ENCODE results near the gene DTWD2.

DTWD2 gene

DNA sequence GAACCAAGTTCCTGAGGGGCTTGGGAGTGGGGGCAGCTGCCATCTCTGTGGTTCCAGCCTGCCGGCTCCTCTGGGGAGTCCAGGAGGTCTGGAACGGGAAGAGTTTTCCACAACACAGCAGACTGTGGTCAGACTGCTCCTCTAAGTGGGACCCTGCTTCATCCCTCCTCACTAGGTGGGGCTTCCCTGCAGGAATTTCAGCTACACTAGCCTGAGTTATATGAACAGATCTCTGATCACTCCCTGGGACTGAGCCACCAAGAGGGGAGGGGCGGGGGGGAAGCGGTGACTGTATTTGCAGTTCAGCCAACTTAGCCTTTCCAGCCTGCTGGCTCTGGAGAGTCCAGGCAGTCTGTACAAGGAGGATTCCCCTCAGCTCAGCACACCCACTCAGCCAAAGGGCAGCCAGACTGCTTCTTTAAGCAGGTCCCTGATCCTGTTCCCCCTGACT, 19.4 kb downstream of the DTWD2 start:
- H3K27me3 ChIP-seq (ENCODE audit: insufficient read depth, low read length): no peaks in the 10 kb centered on the region
- H3K4me2 ChIP-seq (ENCODE audit: low read length): no peak overlapping the region
- no peaks in the 10 kb centered on the region for H3K9me2 ChIP-seq (ENCODE audit: low read depth, low read length)
- no peaks in the 10 kb centered on the region for H3K36me3 ChIP-seq (ENCODE audit: insufficient read depth, low read length)
- TF ChIP-seq, protein P1, sequence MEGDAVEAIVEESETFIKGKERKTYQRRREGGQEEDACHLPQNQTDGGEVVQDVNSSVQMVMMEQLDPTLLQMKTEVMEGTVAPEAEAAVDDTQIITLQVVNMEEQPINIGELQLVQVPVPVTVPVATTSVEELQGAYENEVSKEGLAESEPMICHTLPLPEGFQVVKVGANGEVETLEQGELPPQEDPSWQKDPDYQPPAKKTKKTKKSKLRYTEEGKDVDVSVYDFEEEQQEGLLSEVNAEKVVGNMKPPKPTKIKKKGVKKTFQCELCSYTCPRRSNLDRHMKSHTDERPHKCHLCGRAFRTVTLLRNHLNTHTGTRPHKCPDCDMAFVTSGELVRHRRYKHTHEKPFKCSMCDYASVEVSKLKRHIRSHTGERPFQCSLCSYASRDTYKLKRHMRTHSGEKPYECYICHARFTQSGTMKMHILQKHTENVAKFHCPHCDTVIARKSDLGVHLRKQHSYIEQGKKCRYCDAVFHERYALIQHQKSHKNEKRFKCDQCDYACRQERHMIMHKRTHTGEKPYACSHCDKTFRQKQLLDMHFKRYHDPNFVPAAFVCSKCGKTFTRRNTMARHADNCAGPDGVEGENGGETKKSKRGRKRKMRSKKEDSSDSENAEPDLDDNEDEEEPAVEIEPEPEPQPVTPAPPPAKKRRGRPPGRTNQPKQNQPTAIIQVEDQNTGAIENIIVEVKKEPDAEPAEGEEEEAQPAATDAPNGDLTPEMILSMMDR (IDR thresholded peaks at IDR 0.05; ENCODE audit: low read length): no peak
- no peak for TF ChIP-seq EZH2 (IDR thresholded peaks at IDR 0.05; ENCODE audit: borderline replicate concordance, low read length)
- no peaks in the 10 kb centered on the region for H4K20me1 ChIP-seq (ENCODE audit: insufficient read depth, low read length)
- H3K9ac ChIP-seq (ENCODE audit: low read length): no peak overlapping the region
- no peaks in the 10 kb centered on the region for H3F3A ChIP-seq (ENCODE audit: insufficient read depth, low read length)
- no peak overlapping the region for H3K27ac ChIP-seq (ENCODE audit: low read depth, low read length, poor library complexity, severe bottlenecking)
- H3K79me2 ChIP-seq (ENCODE audit: insufficient read depth, low read length): no peaks in the 10 kb centered on the region
- no peaks in the 10 kb centered on the region for H3K9me3 ChIP-seq (ENCODE audit: low read length)
- no peak overlapping the region for H2AFZ ChIP-seq (ENCODE audit: low read length)
- no peaks in the 10 kb centered on the region for H3K4me1 ChIP-seq (ENCODE audit: insufficient read depth, low read length, severe bottlenecking)
- H3K4me3 ChIP-seq (ENCODE audit: low read depth, low read length, poor library complexity, severe bottlenecking): no peak overlapping the region

DNA sequence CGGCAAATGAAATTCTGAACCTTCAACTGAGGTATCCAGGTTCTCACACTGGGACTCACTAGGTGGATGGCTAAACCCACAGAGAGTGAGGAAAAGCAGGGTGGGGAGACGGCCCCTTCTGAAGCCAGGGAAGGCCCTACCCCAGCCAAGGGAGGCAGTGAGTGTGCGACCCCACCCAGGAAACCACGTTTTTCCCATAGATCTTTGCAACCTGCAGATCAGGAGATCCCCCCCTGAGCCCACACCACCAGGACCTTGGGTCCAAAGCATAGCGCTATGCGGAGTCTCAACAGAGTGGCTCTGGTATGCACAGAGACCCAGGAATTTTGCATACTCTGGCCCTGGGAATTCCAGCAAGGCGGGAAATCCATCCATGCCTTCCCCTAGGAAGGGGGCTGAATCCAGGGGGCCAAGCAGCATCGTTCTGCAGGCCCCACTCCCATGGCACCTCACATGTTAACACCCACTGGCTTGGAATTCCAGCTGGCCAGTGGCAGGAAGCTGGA, 19.9 kb downstream of the DTWD2 start:
- Histone ChIP-seq H3K9ac (ENCODE audit: low read length) (no peak overlapping the region), H3K27me3 (ENCODE audit: insufficient read depth, low read length) (no peaks in the 10 kb centered on the region), H3K9me3 (ENCODE audit: low read length) (no peaks in the 10 kb centered on the region), H3K4me3 (ENCODE audit: low read depth, low read length, poor library complexity, severe bottlenecking) (no peak overlapping the region), H3K9me2 (ENCODE audit: low read depth, low read length) (no peaks in the 10 kb centered on the region), H4K20me1 (ENCODE audit: insufficient read depth, low read length) (no peaks in the 10 kb centered on the region), H3F3A (ENCODE audit: insufficient read depth, low read length) (no peaks in the 10 kb centered on the region), H3K4me2 (ENCODE audit: low read length) (no peak overlapping the region), H2AFZ (ENCODE audit: low read length) (no peak overlapping the region), H3K4me1 (ENCODE audit: insufficient read depth, low read length, severe bottlenecking) (no peaks in the 10 kb centered on the region), H3K27ac (ENCODE audit: low read depth, low read length, poor library complexity, severe bottlenecking) (no peak overlapping the region), H3K79me2 (ENCODE audit: insufficient read depth, low read length) (no peaks in the 10 kb centered on the region), H3K36me3 (ENCODE audit: insufficient read depth, low read length) (no peaks in the 10 kb centered on the region)
- no peak for TF ChIP-seq EZH2 (IDR thresholded peaks at IDR 0.05; ENCODE audit: borderline replicate concordance, low read length)
- TF ChIP-seq, protein P1 (IDR thresholded peaks at IDR 0.05; ENCODE audit: low read length): no peak

DNA sequence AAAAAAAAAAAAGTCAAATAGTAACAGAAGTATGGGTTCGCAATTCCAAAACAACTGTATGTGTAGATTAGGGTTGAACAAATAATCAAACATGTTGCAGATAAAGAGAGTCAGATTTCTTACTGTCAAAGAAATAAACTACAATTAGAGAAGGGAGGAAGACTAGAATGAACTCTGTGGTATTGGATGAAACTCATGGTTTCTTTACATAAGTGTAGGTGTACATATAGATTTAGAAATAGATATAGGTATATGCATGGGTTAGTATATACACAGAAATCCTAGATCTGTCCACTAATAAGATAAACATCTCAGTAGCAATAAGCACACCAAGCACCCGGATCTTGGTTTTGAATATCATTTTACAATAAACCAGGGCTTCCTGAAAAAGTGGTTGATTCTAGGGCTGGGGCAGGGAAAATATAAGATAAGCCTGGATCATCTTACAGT, 21.3 kb downstream of the DTWD2 start:
- Histone ChIP-seq H3K4me3 (ENCODE audit: low read depth, low read length, poor library complexity, severe bottlenecking) (no peak overlapping the region), H3K79me2 (ENCODE audit: insufficient read depth, low read length) (no peaks in the 10 kb centered on the region), H3F3A (ENCODE audit: insufficient read depth, low read length) (no peaks in the 10 kb centered on the region), H3K4me1 (ENCODE audit: insufficient read depth, low read length, severe bottlenecking) (no peaks in the 10 kb centered on the region), H2AFZ (ENCODE audit: low read length) (no peak overlapping the region), H3K9ac (ENCODE audit: low read length) (no peak overlapping the region), H3K36me3 (ENCODE audit: insufficient read depth, low read length) (no peaks in the 10 kb centered on the region), H4K20me1 (ENCODE audit: insufficient read depth, low read length) (no peaks in the 10 kb centered on the region), H3K9me2 (ENCODE audit: low read depth, low read length) (no peaks in the 10 kb centered on the region), H3K27me3 (ENCODE audit: insufficient read depth, low read length) (no peaks in the 10 kb centered on the region), H3K9me3 (ENCODE audit: low read length) (no peaks in the 10 kb centered on the region), H3K4me2 (ENCODE audit: low read length) (no peak overlapping the region), H3K27ac (ENCODE audit: low read depth, low read length, poor library complexity, severe bottlenecking) (no peak overlapping the region)
- no peak for TF ChIP-seq EZH2 (IDR thresholded peaks at IDR 0.05; ENCODE audit: borderline replicate concordance, low read length)
- TF ChIP-seq, protein P1 (IDR thresholded peaks at IDR 0.05; ENCODE audit: low read length): no peak
